Stimulated activated CD8-positive, alpha-beta memory T cell treated with anti-CD3 and anti-CD28 coated beads, Interleukin-7, amount 100 ng/mL, for 1 hour (primary cell): ENCODE data around the gene USH1G.
A peak's percentile ranks its signal among the peaks of the same experiment; 100 is the strongest.
"Not testable (repeated sequence)": the region's sequence is repeated elsewhere in the genome, so short reads cannot be mapped to it uniquely, and the experiment has no call there.

Source experiments
- DNase-seq, 2 donors: peaks; one replicate each; pipeline ENCODE4 v3.0.0-alpha.2; 2020; ENCODE audit warnings: low read depth in 2 of 2

The USH1G gene

DNA sequence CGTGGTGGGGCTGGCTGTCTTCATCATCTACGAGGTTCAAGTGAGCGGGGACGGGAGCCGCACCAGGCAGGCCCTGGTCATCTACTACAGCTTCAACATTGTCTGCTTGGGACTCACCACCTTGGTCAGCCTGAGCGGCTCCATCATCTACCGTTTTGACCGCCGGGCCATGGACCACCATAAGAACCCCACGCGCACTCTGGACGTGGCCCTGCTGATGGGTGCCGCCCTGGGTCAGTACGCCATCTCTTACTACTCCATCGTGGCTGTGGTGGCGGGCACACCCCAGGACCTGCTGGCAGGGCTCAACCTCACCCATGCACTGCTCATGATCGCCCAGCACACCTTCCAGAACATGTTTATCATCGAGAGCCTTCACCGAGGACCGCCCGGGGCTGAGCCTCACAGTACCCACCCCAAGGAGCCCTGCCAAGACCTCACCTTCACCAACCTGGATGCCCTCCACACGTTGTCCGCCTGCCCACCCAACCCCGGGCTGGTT, 7.5 kb upstream of the USH1G start:
- no peak for DNase-seq

- DNase-seq: no peak
These were observed 5.7 kb upstream of the USH1G start for GRCh38 chr17:74928786-74929185.

DNA sequence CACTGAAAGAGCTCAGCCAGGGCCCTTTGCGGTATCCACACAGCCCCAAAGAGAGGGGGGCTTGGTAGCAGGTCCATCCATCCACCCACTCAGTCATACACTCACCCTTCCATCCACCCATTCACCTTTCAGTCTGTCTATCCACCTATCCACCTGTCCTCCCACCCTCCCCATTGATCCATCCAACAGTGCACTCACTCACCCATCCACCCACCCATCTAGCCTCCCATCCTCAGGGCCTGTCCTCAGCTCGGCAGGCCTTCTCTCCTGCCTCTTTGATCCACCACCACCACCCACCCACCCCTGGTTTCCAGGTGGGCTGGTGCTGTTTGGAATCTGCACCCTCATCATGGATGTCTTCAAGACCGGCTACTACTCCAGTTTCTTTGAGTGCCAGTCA, 2.2 kb upstream of the USH1G start:
- no peak for DNase-seq

DNA sequence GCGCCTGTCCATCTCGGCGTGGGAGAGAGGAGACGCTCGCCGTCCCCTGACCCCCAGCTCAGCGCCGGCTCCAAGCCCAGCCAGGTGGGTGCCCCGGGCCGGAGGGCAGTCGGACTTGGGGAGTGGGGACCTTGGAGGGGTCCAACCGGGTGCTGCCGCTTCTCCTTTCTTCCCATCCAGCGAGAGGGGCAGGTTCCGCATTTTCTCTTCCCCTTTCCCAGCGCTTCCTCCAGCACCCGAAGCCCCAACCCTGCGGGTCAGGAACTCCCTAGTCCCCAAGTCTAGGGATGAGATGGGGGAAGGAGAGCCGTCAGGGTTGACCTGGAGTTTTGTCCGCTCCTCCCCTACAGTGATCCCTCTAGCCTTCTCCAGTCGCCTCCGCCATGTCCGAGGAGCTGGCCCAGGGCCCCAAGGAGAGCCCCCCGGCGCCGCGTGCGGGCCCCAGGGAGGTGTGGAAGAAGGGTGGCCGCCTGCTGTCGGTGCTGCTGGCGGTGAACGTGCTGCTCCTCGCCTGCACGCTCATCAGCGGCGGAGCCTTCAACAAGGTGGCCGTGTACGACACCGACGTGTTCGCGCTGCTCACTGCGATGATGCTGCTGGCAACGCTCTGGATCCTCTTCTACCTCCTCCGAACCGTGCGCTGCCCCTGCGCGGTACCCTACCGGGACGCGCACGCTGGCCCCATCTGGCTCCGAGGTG, 1.3 kb upstream of the USH1G start, which contains the start of gene OTOP2:
Gene OTOP2, plus strand, starts transcription at position 24 of the 699 bp plus-strand sequence. Its CDS starts 360 bp downstream, at position 384.
- no peak for DNase-seq

DNA sequence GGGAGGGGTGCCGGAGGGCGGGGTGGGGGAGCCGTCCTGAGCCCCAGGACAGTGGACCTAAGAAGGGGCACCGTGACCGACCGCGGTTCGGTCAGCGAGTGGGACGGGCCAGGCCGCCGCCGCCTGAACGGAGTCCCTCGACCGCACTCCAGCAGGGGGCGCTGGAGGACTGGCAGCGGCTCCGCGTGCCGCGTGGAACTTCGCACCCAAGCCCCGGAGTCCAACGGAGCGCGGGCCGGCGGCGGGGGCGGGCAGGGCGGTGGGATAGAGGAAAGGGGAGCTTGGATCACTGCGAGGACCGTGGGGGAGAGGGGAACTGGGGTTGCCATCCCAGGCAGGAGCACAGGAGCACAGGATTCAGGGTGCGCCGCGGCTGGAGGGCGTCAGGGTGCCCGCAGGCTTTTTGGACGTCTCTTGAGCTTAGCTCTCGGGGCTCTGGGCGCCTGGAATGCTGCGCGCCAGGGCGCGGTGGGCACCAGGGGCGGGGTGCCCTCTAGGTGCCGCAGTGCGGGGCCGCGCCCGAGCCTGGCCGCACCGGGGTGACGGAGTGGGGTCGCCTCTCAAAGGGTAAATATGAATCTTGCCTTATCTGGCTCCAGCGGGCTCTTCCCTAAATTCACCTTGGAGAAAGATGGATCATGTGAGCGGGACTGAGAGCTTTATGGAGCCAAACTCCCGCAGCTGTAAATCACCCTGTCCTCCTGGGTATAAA, 639 bp upstream of the USH1G start:
- peak; percentile 25 to 55 for DNase-seq

DNA sequence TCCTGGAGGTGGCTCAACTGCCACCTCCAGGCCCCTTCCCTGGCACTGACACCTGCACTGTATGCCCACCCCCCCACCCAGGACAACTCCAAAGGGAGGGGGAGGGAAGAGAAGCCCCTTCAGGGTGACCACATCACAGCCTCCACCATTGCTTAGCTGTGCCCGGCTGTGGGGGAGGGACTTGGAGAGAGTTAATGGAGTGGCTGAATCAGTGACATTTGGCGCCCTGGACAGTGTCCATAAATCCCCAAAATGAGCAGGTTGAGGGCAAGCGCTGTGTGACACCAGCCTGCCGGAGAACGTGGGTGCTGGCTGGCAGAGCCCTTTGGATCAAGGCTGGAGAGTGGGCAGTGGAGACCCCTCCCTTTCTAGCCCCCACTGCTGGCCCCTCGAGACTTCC, 883 bp downstream of the USH1G start:
- no peak for DNase-seq

- DNase-seq: no peak
These were observed 1.3 kb downstream of the USH1G start for GRCh38 chr17:74921769-74922168.

GRCh38 chr17:74921026-74921681, 1.9 kb downstream of the USH1G start:
- no peak for DNase-seq

- no peak for DNase-seq
These were observed 2.4 kb downstream of the USH1G start for GRCh38 chr17:74920642-74921025.

GRCh38 chr17:74920306-74920620, 2.8 kb downstream of the USH1G start:
- no peak for DNase-seq

- DNase-seq: no peak
These were observed 3.4 kb downstream of the USH1G start for GRCh38 chr17:74919440-74920305.

- DNase-seq: no peak
These were observed 4.1 kb downstream of the USH1G start for GRCh38 chr17:74918906-74919305.

GRCh38 chr17:74917430-74917829, 5.6 kb downstream of the USH1G start:
- no peak for DNase-seq

- no peak for DNase-seq
These were observed 6.2 kb downstream of the USH1G start for GRCh38 chr17:74916851-74917199.

- no peak for DNase-seq
These were observed 6.8 kb downstream of the USH1G start for GRCh38 chr17:74916136-74916850.

GRCh38 chr17:74911423-74911822, 11.6 kb downstream of the USH1G start:
- not testable (repeated sequence) for DNase-seq

GRCh38 chr17:74909097-74909496, 14.0 kb downstream of the USH1G start:
- DNase-seq: not testable (repeated sequence)

GRCh38 chr17:74907012-74907411, 16.0 kb downstream of the USH1G start:
- no peak for DNase-seq

DNA sequence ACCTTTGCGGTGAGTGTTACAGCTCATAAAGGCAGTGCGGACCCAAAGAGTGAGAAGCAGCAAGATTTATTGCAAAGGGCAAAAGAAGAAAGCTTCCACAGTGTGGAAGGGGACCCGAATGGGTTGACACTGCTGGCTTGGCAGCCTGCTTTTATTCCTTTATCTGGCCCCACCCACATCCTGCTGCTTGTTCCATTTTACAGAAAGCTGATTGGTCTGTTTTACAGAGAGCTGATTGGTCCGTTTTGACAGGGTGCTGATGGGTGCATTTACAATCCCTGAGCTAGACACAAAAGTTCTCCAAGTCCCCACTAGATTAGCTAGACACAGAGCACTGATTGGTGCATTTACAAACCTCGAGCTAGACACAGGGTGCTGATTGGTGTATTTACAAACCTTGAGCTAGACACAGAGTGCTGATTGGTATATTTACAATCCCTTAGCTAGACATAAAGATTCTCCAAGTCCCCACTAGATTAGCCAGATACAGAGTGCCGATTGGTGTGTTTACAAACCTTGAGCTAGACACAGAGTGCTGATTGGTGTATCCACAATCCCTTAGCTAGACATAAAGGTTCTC, 16.8 kb downstream of the USH1G start:
- DNase-seq: not testable (repeated sequence)

DNA sequence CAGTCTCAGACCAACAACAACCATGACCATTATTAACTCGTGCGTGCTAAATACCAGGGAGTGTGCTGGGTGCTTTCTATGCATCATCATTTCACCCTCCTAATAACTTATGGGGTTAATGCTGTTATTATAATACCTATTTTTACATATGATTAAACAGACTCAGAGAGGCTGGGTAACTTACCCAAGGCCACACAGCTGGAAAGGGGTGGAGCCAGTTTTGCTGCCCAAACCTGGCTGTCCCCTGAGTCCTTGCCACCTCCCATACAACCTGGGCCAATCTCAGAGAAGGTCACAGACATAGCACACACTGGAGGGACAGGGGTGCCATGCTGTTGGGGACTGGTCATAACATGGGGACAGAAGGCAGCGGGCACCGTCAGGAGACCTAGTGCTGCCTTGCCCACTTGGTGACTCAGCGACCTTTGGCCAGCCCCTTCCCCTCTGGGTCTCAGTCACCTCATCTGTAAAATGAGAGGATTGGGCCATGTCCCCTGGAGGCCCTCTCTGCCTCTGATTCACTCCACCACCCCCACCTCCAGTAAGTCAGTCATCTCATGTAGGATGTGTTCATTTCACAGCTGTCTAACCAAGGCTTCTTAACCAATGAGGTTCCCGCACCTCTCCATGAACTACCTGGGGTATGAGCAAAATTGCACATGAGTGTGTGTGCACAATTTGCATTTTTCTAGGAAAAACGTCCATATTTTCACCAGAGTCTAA, 18.2 kb downstream of the USH1G start:
- DNase-seq: no peak
